ENCODE data around the gene PMF1.

PMF1 gene

GRCh38 chr1:156281281-156281680 is 68.5 kb downstream of the PMF1 start:
- Histone ChIP-seq H3K27ac (ENCODE audit: poor library complexity, severe bottlenecking) (peak overlapping the region; percentile 65), H3K36me3 (ENCODE audit: low read depth) (peaks cover 49% of the 10 kb centered on the region), H3K4me1 (ENCODE audit: insufficient read depth, poor library complexity, severe bottlenecking) (peaks cover 14% of the 10 kb centered on the region), H3K27me3 (ENCODE audit: insufficient read depth, poor library complexity, severe bottlenecking) (no peaks in the 10 kb centered on the region), H3K4me3 (ENCODE audit: severe bottlenecking) (peak overlapping the region; percentile 85), H3K9me3 (ENCODE audit: severe bottlenecking) (no peaks in the 10 kb centered on the region)
- DNase-seq (ENCODE audit: low spot score) (no peak), ATAC-seq (ENCODE audit: low read depth) (no peak)
- TF ChIP-seq CTCF (IDR thresholded peaks at IDR 0.05; ENCODE audit: poor library complexity, severe bottlenecking) = no peak

- peaks cover 14% of the 10 kb centered on the region for H3K4me1 ChIP-seq (ENCODE audit: insufficient read depth, poor library complexity, severe bottlenecking)
- peak overlapping the region; percentile 85 for H3K4me3 ChIP-seq (ENCODE audit: severe bottlenecking)
- ATAC-seq (ENCODE audit: low read depth) (peak; percentile 30), DNase-seq (ENCODE audit: low spot score) (no peak)
- no peaks in the 10 kb centered on the region for H3K9me3 ChIP-seq (ENCODE audit: severe bottlenecking)
- H3K27ac ChIP-seq (ENCODE audit: poor library complexity, severe bottlenecking) = peak overlapping the region; percentile 65
- peaks cover 48% of the 10 kb centered on the region for H3K36me3 ChIP-seq (ENCODE audit: low read depth)
- H3K27me3 ChIP-seq (ENCODE audit: insufficient read depth, poor library complexity, severe bottlenecking) = no peaks in the 10 kb centered on the region
- TF ChIP-seq CTCF (IDR thresholded peaks at IDR 0.05; ENCODE audit: poor library complexity, severe bottlenecking) = no peak
Measured at GRCh38 chr1:156281693-156282478, 69.1 kb downstream of the PMF1 start.

- ATAC-seq (ENCODE audit: low read depth) (peak; percentile 87), DNase-seq (ENCODE audit: low spot score) (peak; percentile 96)
- no peak for TF ChIP-seq CTCF (IDR thresholded peaks at IDR 0.05; ENCODE audit: poor library complexity, severe bottlenecking)
- Histone ChIP-seq H3K9me3 (ENCODE audit: severe bottlenecking) (no peaks in the 10 kb centered on the region), H3K27ac (ENCODE audit: poor library complexity, severe bottlenecking) (peak within 1 kb of the TSS; percentile 65), H3K4me1 (ENCODE audit: insufficient read depth, poor library complexity, severe bottlenecking) (peaks cover 14% of the 10 kb centered on the region), H3K27me3 (ENCODE audit: insufficient read depth, poor library complexity, severe bottlenecking) (no peaks in the 10 kb centered on the region), H3K4me3 (ENCODE audit: severe bottlenecking) (peak within 1 kb of the TSS; percentile 85), H3K36me3 (ENCODE audit: low read depth) (peaks cover 40% of the 10 kb centered on the region)
Measured at GRCh38 chr1:156282479-156283222, 69.8 kb downstream of the PMF1 start, which contains the start of gene SMG5. Gene SMG5 (minus strand): TSS chr1:156282825. CDS start chr1:156282680, 145 bp downstream.

GRCh38 chr1:156283521-156283920 is 70.7 kb downstream of the PMF1 start:
- no peaks in the 10 kb centered on the region for H3K9me3 ChIP-seq (ENCODE audit: severe bottlenecking)

More at GRCh38 chr1:156283521-156283920, 70.7 kb downstream of the PMF1 start:
- no peaks in the 10 kb centered on the region for H3K27me3 ChIP-seq (ENCODE audit: insufficient read depth, poor library complexity, severe bottlenecking)
- DNase-seq (ENCODE audit: low spot score) (no peak), ATAC-seq (ENCODE audit: low read depth) (no peak)
- no peak for TF ChIP-seq CTCF (IDR thresholded peaks at IDR 0.05; ENCODE audit: poor library complexity, severe bottlenecking)
- H3K4me1 ChIP-seq (ENCODE audit: insufficient read depth, poor library complexity, severe bottlenecking) = peaks cover 14% of the 10 kb centered on the region
- peak overlapping the region; percentile 65 for H3K27ac ChIP-seq (ENCODE audit: poor library complexity, severe bottlenecking)
- peaks cover 33% of the 10 kb centered on the region for H3K36me3 ChIP-seq (ENCODE audit: low read depth)
- H3K4me3 ChIP-seq (ENCODE audit: severe bottlenecking) = peak overlapping the region; percentile 85

Data from RWPE2 (cell line).